H9 (cell line): ENCODE measurements around the gene GRWD1. TPM values are rescaled to one million over a fixed set of nuclear protein-coding genes. Genes with fewer than 3 reads are reported as not detected.

Experiments
- DNase-seq: peaks from one replicate; pipeline ENCODE4 v3.0.0-alpha.2; 2017
- H2AFZ ChIP-seq: one replicate; pipeline ENCODE4 v1.6.1; 2013; ENCODE audit warnings: mild to moderate bottlenecking, low read length, control low read depth, moderate library complexity
- H2AK5ac ChIP-seq: 2 replicates; pipeline ENCODE4 v1.6.1; 2013; ENCODE audit warnings: low read length, control low read depth, mixed read lengths; ENCODE audit not compliant: insufficient read length
- H2BK120ac ChIP-seq: one replicate; pipeline ENCODE4 v1.6.1; 2013; ENCODE audit warnings: low read depth, mild to moderate bottlenecking, low read length, control low read depth, inconsistent platforms; ENCODE audit not compliant: poor library complexity, severe bottlenecking
- H2BK12ac ChIP-seq: 2 replicates; pipeline ENCODE4 v1.6.1; 2013; ENCODE audit warnings: low read length, control low read depth, mixed read lengths, low read depth; ENCODE audit not compliant: insufficient read length
- H2BK15ac ChIP-seq: 2 replicates; pipeline ENCODE4 v1.6.1; 2013; ENCODE audit warnings: low read depth, low read length, control low read depth
- H2BK20ac ChIP-seq: one replicate; pipeline ENCODE4 v1.6.1; 2013; ENCODE audit warnings: low read depth, mild to moderate bottlenecking, low read length, control low read depth, inconsistent platforms; ENCODE audit not compliant: poor library complexity, severe bottlenecking
- H2BK5ac ChIP-seq: 2 replicates; pipeline ENCODE4 v1.6.1; 2013; ENCODE audit warnings: low read length, control low read depth, mixed read lengths; ENCODE audit not compliant: insufficient read length
- H3K14ac ChIP-seq: 2 replicates; pipeline ENCODE4 v1.6.1; 2013; ENCODE audit warnings: low read length, control low read depth; ENCODE audit not compliant: insufficient read depth
- H3K18ac ChIP-seq: 2 replicates; pipeline ENCODE4 v1.6.1; 2013; ENCODE audit warnings: low read depth, mild to moderate bottlenecking, mixed read lengths, low read length, control low read depth; ENCODE audit not compliant: insufficient read length
- H3K23ac ChIP-seq: 2 replicates; pipeline ENCODE4 v1.6.1; 2013; ENCODE audit warnings: low read length, control low read depth, mixed read lengths, low read depth; ENCODE audit not compliant: insufficient read length
- H3K23me2 ChIP-seq: 2 replicates; pipeline ENCODE4 v1.6.1; 2013; ENCODE audit warnings: low read depth, mild to moderate bottlenecking, mixed read lengths, low read length, control low read depth; ENCODE audit not compliant: insufficient read length, poor library complexity, severe bottlenecking
- H3K27ac ChIP-seq: 2 replicates; pipeline ENCODE4 v1.5.1; 2013; ENCODE audit warnings: low read length, control low read depth, mixed read lengths, low read depth; ENCODE audit not compliant: insufficient read length
- H3K27me3 ChIP-seq: 2 replicates; pipeline ENCODE4 v1.6.1; 2013; ENCODE audit warnings: low read length, control low read depth, inconsistent platforms; ENCODE audit not compliant: insufficient read depth
- H3K4ac ChIP-seq: 2 replicates; pipeline ENCODE4 v1.6.1; 2013; ENCODE audit warnings: low read depth, mild to moderate bottlenecking, control low read depth, inconsistent platforms, low read length, moderate library complexity
- H3K4me1 ChIP-seq: 2 replicates; pipeline ENCODE4 v1.6.1; 2013; ENCODE audit warnings: low read length, control low read depth, inconsistent platforms; ENCODE audit not compliant: insufficient read depth
- H3K4me2 ChIP-seq: 2 replicates; pipeline ENCODE4 v1.6.1; 2013; ENCODE audit warnings: low read length, control low read depth, mixed read lengths; ENCODE audit not compliant: insufficient read length, insufficient read depth
- H3K56ac ChIP-seq: 2 replicates; pipeline ENCODE4 v1.6.1; 2013; ENCODE audit warnings: low read depth, mild to moderate bottlenecking, mixed read lengths, low read length, control low read depth; ENCODE audit not compliant: insufficient read length
- H3K79me1 ChIP-seq: 2 replicates; pipeline ENCODE4 v1.6.1; 2013; ENCODE audit warnings: low read depth, mild to moderate bottlenecking, moderate library complexity, low read length, control low read depth, inconsistent platforms; ENCODE audit not compliant: insufficient read depth, poor library complexity, severe bottlenecking
- H3K79me2 ChIP-seq: 2 replicates; pipeline ENCODE4 v1.6.1; 2013; ENCODE audit warnings: low read length, control low read depth, inconsistent platforms; ENCODE audit not compliant: insufficient read depth
- H3K9ac ChIP-seq: 2 replicates; pipeline ENCODE4 v1.6.1; 2013; ENCODE audit warnings: low read length, control low read depth, mixed read lengths; ENCODE audit not compliant: insufficient read length; ENCODE audit errors: extremely low read depth
- H3K9me3 ChIP-seq: one replicate; pipeline ENCODE4 v1.6.1; 2013; ENCODE audit warnings: low read depth, low read length, inconsistent platforms; ENCODE audit not compliant: control insufficient read depth
- H3T11ph ChIP-seq: one replicate; pipeline ENCODE4 v1.6.1; 2013; ENCODE audit warnings: mild to moderate bottlenecking, low read length, control low read depth, inconsistent platforms
- H4K20me1 ChIP-seq: one replicate; pipeline ENCODE4 v1.6.1; 2013; ENCODE audit not compliant: control insufficient read depth, insufficient read length, insufficient read depth
- H4K5ac ChIP-seq: 2 replicates; pipeline ENCODE4 v1.6.1; 2013; ENCODE audit warnings: low read depth, mild to moderate bottlenecking, mixed read lengths, low read length, control low read depth; ENCODE audit not compliant: insufficient read length
- H4K8ac ChIP-seq: replicated peaks from 2 replicates; pipeline ENCODE4 v1.6.1; 2013; ENCODE audit warnings: low read length, control low read depth, mixed read lengths, low read depth; ENCODE audit not compliant: insufficient read length
- H4K91ac ChIP-seq: 2 replicates; pipeline ENCODE4 v1.6.1; 2013; ENCODE audit warnings: low read depth, mild to moderate bottlenecking, moderate library complexity, mixed read lengths, low read length, control low read depth; ENCODE audit not compliant: insufficient read length
- H3K27ac Mint-ChIP-seq, 3 experiments: 2 replicates in 2 of 3; 3 replicates in 1 of 3; pipeline ENCODE4 v1.8.0; 2020 to 2021; ENCODE audit warnings: mixed read lengths in 3 of 3, mild to moderate bottlenecking in 1 of 3, moderate library complexity in 1 of 3
- H3K27me3 Mint-ChIP-seq: 2 replicates; pipeline ENCODE4 v1.8.0; 2021; ENCODE audit warnings: low read depth, mild to moderate bottlenecking, moderate library complexity, mixed read lengths
- H3K36me3 Mint-ChIP-seq, 3 experiments: 2 replicates in 2 of 3; 3 replicates in 1 of 3; pipeline ENCODE4 v1.8.0; 2020 to 2021; ENCODE audit warnings: low read depth in 3 of 3, mixed read lengths in 3 of 3; ENCODE audit not compliant: insufficient read depth in 1 of 3
- H3K4me1 Mint-ChIP-seq, 2 experiments: 2 replicates each; pipeline ENCODE4 v1.8.0; 2020; ENCODE audit warnings: mixed read lengths in 2 of 2
- H3K4me3 Mint-ChIP-seq, 2 experiments: 2 replicates in 1 of 2; 3 replicates in 1 of 2; pipeline ENCODE4 v1.8.0; 2020 to 2021; ENCODE audit warnings: mild to moderate bottlenecking in 2 of 2, mixed read lengths in 2 of 2, moderate library complexity in 1 of 2
- H3K9me3 Mint-ChIP-seq, 2 experiments: 2 replicates in 1 of 2; 3 replicates in 1 of 2; pipeline ENCODE4 v1.8.0; 2020; ENCODE audit warnings: mild to moderate bottlenecking in 2 of 2, mixed read lengths in 2 of 2, moderate library complexity in 1 of 2
- WGBS: extraction: QIAGEN DNeasy Blood & Tissue Kit; methylation state at CpG from one replicate; pipeline ENCODE4 v1.1.7; 2013; ENCODE audit warnings: missing lambda C conversion rate, low lambda C conversion rate, mixed read lengths; ENCODE audit not compliant: insufficient read length; ENCODE audit errors: extremely low coverage; 5-methylcytosine and 5-hydroxymethylcytosine counted together
- total RNA-seq: library from RNA; stranded (reverse); gene quantifications from 2 replicates; pipeline ENCODE4 v1.2.1, GENCODE V29; 2021
- TF ChIP-seq, protein P1 (sequence below): fragments of 200-600 bp; sonication (generic); conservative IDR thresholded peaks from 3 replicates; pipeline ENCODE4 v1.8.0; 2021; ENCODE audit warnings: antibody characterized with exemption, mild to moderate bottlenecking

The GRWD1 gene
- total RNA-seq, 1 experiment from 2014 or later = 92.0 TPM

DNA sequence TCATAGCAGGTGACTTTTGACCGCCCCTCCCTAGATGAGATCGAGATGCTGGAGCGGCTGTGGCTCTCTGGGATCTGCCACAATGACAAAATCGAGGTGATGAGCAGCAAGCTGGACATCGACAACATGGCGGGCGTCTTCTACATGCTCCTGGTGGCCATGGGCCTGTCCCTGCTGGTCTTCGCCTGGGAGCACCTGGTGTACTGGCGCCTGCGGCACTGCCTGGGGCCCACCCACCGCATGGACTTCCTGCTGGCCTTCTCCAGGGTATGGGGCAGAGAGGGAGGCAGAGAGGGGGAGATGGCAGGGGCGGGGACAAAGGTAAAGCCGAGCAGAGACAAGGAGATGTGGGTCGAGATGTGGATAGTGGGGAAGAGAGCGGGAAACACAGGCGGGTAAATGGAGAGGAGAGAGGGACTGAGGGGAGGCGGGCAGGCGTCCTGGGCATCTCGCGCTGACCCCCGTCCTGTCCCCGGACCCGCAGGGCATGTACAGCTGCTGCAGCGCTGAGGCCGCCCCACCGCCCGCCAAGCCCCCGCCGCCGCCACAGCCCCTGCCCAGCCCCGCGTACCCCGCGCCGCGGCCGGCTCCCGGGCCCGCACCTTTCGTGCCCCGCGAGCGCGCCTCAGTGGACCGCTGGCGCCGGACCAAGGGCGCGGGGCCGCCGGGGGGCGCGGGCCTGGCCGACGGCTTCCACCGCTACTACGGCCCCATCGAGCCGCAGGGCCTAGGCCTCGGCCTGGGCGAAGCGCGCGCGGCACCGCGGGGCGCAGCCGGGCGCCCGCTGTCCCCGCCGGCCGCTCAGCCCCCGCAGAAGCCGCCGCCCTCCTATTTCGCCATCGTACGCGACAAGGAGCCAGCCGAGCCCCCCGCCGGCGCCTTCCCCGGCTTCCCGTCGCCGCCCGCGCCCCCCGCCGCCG lies 3.4 kb upstream of the GRWD1 start:
- Histone ChIP-seq H4K20me1 (no peaks in the 10 kb centered on the region), H4K5ac (no peak overlapping the region), H3K27ac (no peak overlapping the region), H3K79me1 (peaks cover 3% of the 10 kb centered on the region), H3K79me2 (0 out of 2 replicates have a peak, but pooled peaks cover 2% of the 10 kb centered on the region), H3K23me2 (peaks cover 8% of the 10 kb centered on the region), H3K9ac (no peak overlapping the region), H3K4ac (no peak overlapping the region), H3K27me3 (no peaks in the 10 kb centered on the region), H2AK5ac (no peak overlapping the region), H3K18ac (no peak overlapping the region), H3K4me1 (peaks cover 2% of the 10 kb centered on the region; the same call in 1 of the 2 replicates), H2BK20ac (no peak overlapping the region), H2BK5ac (no peak overlapping the region), H3T11ph (no peak overlapping the region), H3K9me3 (no peaks in the 10 kb centered on the region), H3K23ac (no peak overlapping the region), H2AFZ (no peak overlapping the region), H3K14ac (no peak overlapping the region), H2BK12ac (no peak overlapping the region), H2BK15ac (no peak overlapping the region), H3K56ac (no peak overlapping the region), H4K8ac (no peak overlapping the region), H3K4me2 (no peak overlapping the region), H4K91ac (no peak overlapping the region), H2BK120ac (no peak overlapping the region)
- Mint-ChIP-seq H3K4me1 (peaks cover 15 to 20% of the 10 kb centered on the region in 2 experiments), H3K36me3 (peaks cover 7 to 20% (median 8%) of the 10 kb centered on the region in 3 experiments), H3K27ac (0 out of 7 replicates have a peak overlapping the region, but pooled peaks of 1 of the 3 experiments have one; percentile 64), H3K9me3 (no peaks in the 10 kb centered on the region; a peak in 1 of 5 replicates), H3K27me3 (no peaks in the 10 kb centered on the region), H3K4me3 (no peak overlapping the region)
- TF ChIP-seq, protein P1, sequence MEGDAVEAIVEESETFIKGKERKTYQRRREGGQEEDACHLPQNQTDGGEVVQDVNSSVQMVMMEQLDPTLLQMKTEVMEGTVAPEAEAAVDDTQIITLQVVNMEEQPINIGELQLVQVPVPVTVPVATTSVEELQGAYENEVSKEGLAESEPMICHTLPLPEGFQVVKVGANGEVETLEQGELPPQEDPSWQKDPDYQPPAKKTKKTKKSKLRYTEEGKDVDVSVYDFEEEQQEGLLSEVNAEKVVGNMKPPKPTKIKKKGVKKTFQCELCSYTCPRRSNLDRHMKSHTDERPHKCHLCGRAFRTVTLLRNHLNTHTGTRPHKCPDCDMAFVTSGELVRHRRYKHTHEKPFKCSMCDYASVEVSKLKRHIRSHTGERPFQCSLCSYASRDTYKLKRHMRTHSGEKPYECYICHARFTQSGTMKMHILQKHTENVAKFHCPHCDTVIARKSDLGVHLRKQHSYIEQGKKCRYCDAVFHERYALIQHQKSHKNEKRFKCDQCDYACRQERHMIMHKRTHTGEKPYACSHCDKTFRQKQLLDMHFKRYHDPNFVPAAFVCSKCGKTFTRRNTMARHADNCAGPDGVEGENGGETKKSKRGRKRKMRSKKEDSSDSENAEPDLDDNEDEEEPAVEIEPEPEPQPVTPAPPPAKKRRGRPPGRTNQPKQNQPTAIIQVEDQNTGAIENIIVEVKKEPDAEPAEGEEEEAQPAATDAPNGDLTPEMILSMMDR = no peak
- peak; percentile 46 for DNase-seq
- WGBS = no CpG with 5 or more reads among the region's 94 CpGs
